Transverse colon (tissue), 4 donors: ENCODE data around the gene CLASP2. TPM values are rescaled to one million over a fixed set of nuclear protein-coding genes. Genes with fewer than 3 reads are reported as not detected.

ENCODE experiments used
- DNase-seq: peaks from one replicate; pipeline ENCODE4 v3.0.0-alpha.2; 2019
- H3K27ac ChIP-seq, 4 donors: fragments of 200-600 bp; sonication (generic); 2 replicates each; pipeline ENCODE4 v1.5.1; 2016 to 2018; ENCODE audit warnings: inconsistent platforms in 4 of 4
- H3K27me3 ChIP-seq: fragments of 200-600 bp; sonication (generic); 2 replicates; pipeline ENCODE4 v1.5.1; 2017; ENCODE audit warnings: inconsistent platforms
- H3K36me3 ChIP-seq, 4 donors: fragments of 200-600 bp; sonication (generic); 2 replicates each; pipeline ENCODE4 v1.5.1; 2017 to 2019; ENCODE audit warnings: inconsistent platforms in 4 of 4
- H3K4me1 ChIP-seq, 4 donors: fragments of 200-600 bp; sonication (generic); 2 replicates each; pipeline ENCODE4 v1.5.1; 2017 to 2020; ENCODE audit warnings: inconsistent platforms in 4 of 4
- H3K4me3 ChIP-seq, 4 donors: fragments of 200-600 bp; sonication (generic); 1 replicate in 1 of 4; 2 replicates in 3 of 4; pipeline versions ENCODE4 v1.5.1 to v1.6.1; 2017 to 2019; ENCODE audit warnings: inconsistent platforms in 4 of 4
- H3K9me3 ChIP-seq, 2 donors: fragments of 200-600 bp; sonication (generic); 2 replicates each; pipeline ENCODE4 v1.5.1; 2017 to 2019; ENCODE audit warnings: inconsistent platforms in 2 of 2
- EP300 ChIP-seq: sonication (generic); formaldehyde crosslinking; IDR thresholded peaks from one replicate; pipeline ENCODE4 v1.6.1; 2017; ENCODE audit warnings: antibody characterized with exemption, low read depth
- POLR2A ChIP-seq: fragments of 450-650 bp; IDR thresholded peaks from one replicate; pipeline ENCODE4 v1.6.1; 2016; ENCODE audit warnings: antibody characterized with exemption, mild to moderate bottlenecking, moderate library complexity
- POLR2AphosphoS5 ChIP-seq, 3 donors: sonication (generic); formaldehyde crosslinking; IDR thresholded peaks; one replicate each; pipeline ENCODE4 v1.6.1; 2016; ENCODE audit warnings: antibody characterized with exemption in 3 of 3
- WGBS, 2 donors: methylation state at CpG; one replicate each; pipeline ENCODE4 v1.1.5; 2018; ENCODE audit warnings: low coverage in 1 of 2; 5-methylcytosine and 5-hydroxymethylcytosine counted together
- in situ Hi-C, 4 donors: fragments of 200-750 bp; cut with MboI; loops; one replicate each; pipeline versions ENCODE4 v1.15.0 to v1.15.1; 2017; ENCODE audit warnings: low sequenced_read_pairs in 3 of 4, low pct_ligation_motif_present in 1 of 4, low pct_unique_long_range_greater_than_20kb in 1 of 4
- intact Hi-C: fragments of 100-400 bp; cut with DNase I; formaldehyde crosslinking; loops from one replicate; pipeline ENCODE4 v1.15.1; 2023; ENCODE audit warnings: low total_unique reads
- total RNA-seq, 4 donors: library from RNA; depleted of rRNA; stranded (reverse); fragments of >200 nt; gene quantifications; one replicate each; pipeline ENCODE4 v1.1.0, GENCODE V29; 2016
- TF ChIP-seq, protein P1 (sequence below), 5 experiments: fragments of 200-600 bp in 3 of 5; fragments of 450-650 bp in 2 of 5; sonication (generic) in 3 of 5; IDR thresholded peaks; 1 replicate in 2 of 5; 2 replicates in 3 of 5; pipeline ENCODE4 v1.5.1; 2016 to 2017; ENCODE audit warnings: antibody characterized with exemption in 5 of 5, inconsistent platforms in 3 of 5, mild to moderate bottlenecking in 2 of 5, moderate library complexity in 1 of 5

The CLASP2 gene
- total RNA-seq, 4 donors from 2014 or later: 50.0 to 119 (median 56.6) TPM

DNA sequence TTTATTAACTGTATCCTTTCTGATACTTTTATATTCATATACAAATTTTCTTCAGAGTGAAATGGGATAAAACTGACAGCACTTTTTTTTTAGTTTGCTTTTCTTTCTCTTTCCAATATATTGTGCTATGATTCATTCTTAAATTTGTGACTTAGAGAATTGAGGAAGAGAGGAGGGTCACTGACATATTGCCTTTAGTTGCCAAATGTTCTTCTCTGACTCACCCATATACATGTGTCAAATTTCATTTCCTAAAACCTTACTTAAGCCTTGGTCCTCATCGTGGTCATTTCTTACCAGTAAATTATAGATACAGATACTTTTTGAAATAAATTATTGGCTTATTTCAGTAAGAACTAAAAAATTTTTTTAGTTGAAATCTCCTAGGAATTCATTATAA lies 53.9 kb downstream of the CLASP2 start:
- no peaks in the 10 kb centered on the region for H3K27me3 ChIP-seq
- TF ChIP-seq POLR2A: no peak
- no peak for TF ChIP-seq POLR2AphosphoS5 (IDR thresholded peaks at IDR 0.05)
- TF ChIP-seq, protein P1, sequence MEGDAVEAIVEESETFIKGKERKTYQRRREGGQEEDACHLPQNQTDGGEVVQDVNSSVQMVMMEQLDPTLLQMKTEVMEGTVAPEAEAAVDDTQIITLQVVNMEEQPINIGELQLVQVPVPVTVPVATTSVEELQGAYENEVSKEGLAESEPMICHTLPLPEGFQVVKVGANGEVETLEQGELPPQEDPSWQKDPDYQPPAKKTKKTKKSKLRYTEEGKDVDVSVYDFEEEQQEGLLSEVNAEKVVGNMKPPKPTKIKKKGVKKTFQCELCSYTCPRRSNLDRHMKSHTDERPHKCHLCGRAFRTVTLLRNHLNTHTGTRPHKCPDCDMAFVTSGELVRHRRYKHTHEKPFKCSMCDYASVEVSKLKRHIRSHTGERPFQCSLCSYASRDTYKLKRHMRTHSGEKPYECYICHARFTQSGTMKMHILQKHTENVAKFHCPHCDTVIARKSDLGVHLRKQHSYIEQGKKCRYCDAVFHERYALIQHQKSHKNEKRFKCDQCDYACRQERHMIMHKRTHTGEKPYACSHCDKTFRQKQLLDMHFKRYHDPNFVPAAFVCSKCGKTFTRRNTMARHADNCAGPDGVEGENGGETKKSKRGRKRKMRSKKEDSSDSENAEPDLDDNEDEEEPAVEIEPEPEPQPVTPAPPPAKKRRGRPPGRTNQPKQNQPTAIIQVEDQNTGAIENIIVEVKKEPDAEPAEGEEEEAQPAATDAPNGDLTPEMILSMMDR (IDR thresholded peaks at IDR 0.05): no peak
- TF ChIP-seq EP300: no peak
- H3K36me3 ChIP-seq: no peaks in the 10 kb centered on the region
- no peak overlapping the region for H3K27ac ChIP-seq
- no peaks in the 10 kb centered on the region for H3K9me3 ChIP-seq
- DNase-seq: no peak
- H3K4me3 ChIP-seq: no peak overlapping the region
- in situ Hi-C loops: no loop called here
- intact Hi-C loops: loop anchor here (10.0 kb wide), 1 partner anchor 51 kb away; the partner anchor contains the start of gene CLASP2
- H3K4me1 ChIP-seq: peaks cover 0 to 12% (median 11%) of the 10 kb centered on the region in 4 donors
- WGBS, 2 donors: 57 to 81% methylated on average over 1 of the region's 1 CpG

DNA sequence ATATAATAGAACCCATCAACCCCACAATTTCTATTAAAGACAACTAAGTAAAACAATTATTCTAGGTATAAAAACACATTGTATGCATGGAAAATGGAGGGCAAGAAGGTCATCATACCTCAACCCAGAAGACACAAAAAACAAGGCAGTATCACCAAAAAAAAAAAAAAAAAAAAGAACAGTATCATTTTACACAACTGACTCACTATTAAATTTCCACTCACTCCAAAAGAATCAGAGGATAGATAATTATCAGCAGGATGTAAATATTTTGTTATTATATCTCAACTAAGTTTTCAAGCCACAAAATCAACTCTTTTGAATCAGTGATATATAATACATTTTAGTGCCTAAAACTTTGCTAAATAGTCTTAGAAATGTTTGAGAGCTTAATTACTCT lies 55.0 kb downstream of the CLASP2 start:
- no peak overlapping the region for H3K27ac ChIP-seq
- no peak overlapping the region for H3K4me3 ChIP-seq
- H3K36me3 ChIP-seq: no peaks in the 10 kb centered on the region
- no peaks in the 10 kb centered on the region for H3K9me3 ChIP-seq
- TF ChIP-seq POLR2AphosphoS5 (IDR thresholded peaks at IDR 0.05) (no peak), POLR2A (no peak), EP300 (no peak)
- TF ChIP-seq, protein P1 (IDR thresholded peaks at IDR 0.05): no peak
- no peaks in the 10 kb centered on the region for H3K27me3 ChIP-seq
- peaks cover 0 to 16% (median 11%) of the 10 kb centered on the region in 4 donors for H3K4me1 ChIP-seq
- in situ Hi-C loops (no loop called here), intact Hi-C loops (loop anchor here (10.0 kb wide), 1 partner anchor 52 kb away; the partner anchor contains the start of gene CLASP2)
- DNase-seq: no peak

GRCh38 chr3:33659856-33660434 lies 58.1 kb downstream of the CLASP2 start:
- no peaks in the 10 kb centered on the region for H3K9me3 ChIP-seq
- no peak for DNase-seq
- peak overlapping the region; percentile 67 to 86 (median 78) for H3K27ac ChIP-seq
- no peaks in the 10 kb centered on the region for H3K27me3 ChIP-seq
- intact Hi-C loops (loop anchor here (10.0 kb wide), 1 partner anchor 55 kb away; the partner anchor contains the start of gene CLASP2), in situ Hi-C loops (no loop called here)
- TF ChIP-seq, protein P1 (IDR thresholded peaks at IDR 0.05): no peak
- TF ChIP-seq POLR2A (no peak), POLR2AphosphoS5 (IDR thresholded peaks at IDR 0.05) (no peak), EP300 (no peak)
- peak overlapping the region in 3 of 4 donors; percentile 14 to 43 (median 23) for H3K4me3 ChIP-seq
- WGBS, 2 donors: 60% methylated on average over 5 of the region's 5 CpGs
- no peaks in the 10 kb centered on the region for H3K36me3 ChIP-seq
- H3K4me1 ChIP-seq: peaks cover 0 to 23% (median 11%) of the 10 kb centered on the region in 4 donors

- 14 to 20% methylated on average over 10 to 16 of the region's 16 CpGs for WGBS, 2 donors
- in situ Hi-C loops (no loop called here), intact Hi-C loops (no loop called here)
- no peaks in the 10 kb centered on the region for H3K36me3 ChIP-seq
- H3K9me3 ChIP-seq: no peaks in the 10 kb centered on the region
- peak; percentile 65 for DNase-seq
- peak overlapping the region; percentile 14 to 43 (median 21) for H3K4me3 ChIP-seq
- peak overlapping the region; percentile 67 to 86 (median 78) for H3K27ac ChIP-seq
- H3K4me1 ChIP-seq: peaks cover 0 to 23% (median 11%) of the 10 kb centered on the region in 4 donors
- no peaks in the 10 kb centered on the region for H3K27me3 ChIP-seq
- TF ChIP-seq POLR2AphosphoS5 (IDR thresholded peaks at IDR 0.05) (peak; percentile 65 to 70 (median 67)), EP300 (no peak), POLR2A (peak; percentile 46)
- TF ChIP-seq, protein P1 (IDR thresholded peaks at IDR 0.05): no peak
Observed at GRCh38 chr3:33658991-33659848, 58.8 kb downstream of the CLASP2 start.
